Muscle layer of duodenum (tissue), 2 donors: ENCODE data around the gene SEMA5B.

ENCODE experiments used
- H3K27ac ChIP-seq: one replicate; pipeline ENCODE4 v1.7.0; 2013; ENCODE audit warnings: mild to moderate bottlenecking, low read length
- H3K27me3 ChIP-seq: one replicate; pipeline ENCODE4 v1.7.0; 2013; ENCODE audit warnings: low read depth, mild to moderate bottlenecking, control low read depth, low read length
- H3K36me3 ChIP-seq, 2 donors: one replicate each; pipeline ENCODE4 v1.7.0; 2013; ENCODE audit warnings: low read length in 2 of 2, control low read depth in 1 of 2, mild to moderate bottlenecking in 1 of 2; ENCODE audit not compliant: insufficient read depth in 2 of 2, control insufficient read depth in 1 of 2
- H3K4me1 ChIP-seq, 2 donors: one replicate each; pipeline ENCODE4 v1.7.0; 2013; ENCODE audit warnings: low read length in 2 of 2, mild to moderate bottlenecking in 2 of 2, control low read depth in 1 of 2, moderate library complexity in 1 of 2; ENCODE audit not compliant: insufficient read depth in 2 of 2, control insufficient read depth in 1 of 2
- H3K4me3 ChIP-seq, 2 donors: one replicate each; pipeline ENCODE4 v1.7.0; 2013; ENCODE audit warnings: low read length in 2 of 2, low read depth in 1 of 2, mild to moderate bottlenecking in 1 of 2
- H3K9me3 ChIP-seq, 2 donors: one replicate each; pipeline ENCODE4 v1.7.0; 2013; ENCODE audit warnings: low read length in 2 of 2, control low read depth in 1 of 2, mild to moderate bottlenecking in 1 of 2; ENCODE audit not compliant: control insufficient read depth in 1 of 2
- donor health status: healthy.

The SEMA5B gene

DNA sequence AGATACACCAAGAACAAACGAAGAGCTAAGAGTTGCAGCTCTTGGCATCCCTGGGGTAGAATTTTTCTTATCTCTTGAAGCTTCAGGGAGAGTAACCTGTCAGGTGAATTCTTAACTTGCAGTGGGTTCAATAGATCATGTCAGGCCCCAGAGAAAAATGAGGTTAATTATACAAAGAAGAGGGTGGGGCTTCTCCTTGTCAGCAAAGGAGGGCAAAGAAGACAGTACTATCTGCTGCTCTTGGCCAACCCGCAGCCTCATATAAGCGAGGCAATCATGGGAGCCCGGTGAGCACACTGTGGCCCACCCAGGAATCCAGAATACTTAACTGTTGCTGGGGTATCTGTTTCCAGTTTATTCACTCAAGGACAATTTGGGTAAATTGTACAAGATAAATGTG, 110.2 kb downstream of the SEMA5B start:
- Histone ChIP-seq H3K9me3 (no peaks in the 10 kb centered on the region), H3K36me3 (no peaks in the 10 kb centered on the region), H3K27me3 (peaks cover 16% of the 10 kb centered on the region), H3K4me3 (no peak overlapping the region), H3K27ac (no peak overlapping the region), H3K4me1 (peaks cover 0 to 6% of the 10 kb centered on the region in 2 donors)

DNA sequence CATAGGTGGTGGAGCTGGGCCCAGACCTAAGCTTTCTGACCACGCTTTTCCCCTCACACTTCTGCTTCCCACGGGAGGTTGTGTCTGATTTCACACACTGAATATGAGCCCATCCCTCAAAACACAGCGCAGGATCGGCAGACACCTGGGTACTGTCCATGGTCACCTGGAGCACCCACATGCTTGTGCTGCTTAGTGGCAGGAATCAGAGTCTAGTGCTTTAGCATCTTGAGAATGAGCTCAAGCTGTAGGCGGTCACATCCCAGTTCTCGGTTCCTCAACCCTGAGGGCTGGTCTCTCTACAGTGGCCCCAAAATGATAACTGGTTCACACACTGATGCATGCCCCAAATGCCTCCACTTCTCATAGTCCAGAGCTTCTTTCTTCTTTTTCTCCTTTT, 111.0 kb downstream of the SEMA5B start:
- Histone ChIP-seq H3K36me3 (no peaks in the 10 kb centered on the region), H3K27me3 (peaks cover 16% of the 10 kb centered on the region), H3K9me3 (no peaks in the 10 kb centered on the region), H3K27ac (no peak overlapping the region), H3K4me1 (no peaks in the 10 kb centered on the region), H3K4me3 (no peak overlapping the region)

GRCh38 chr3:122916084-122916483, 111.5 kb downstream of the SEMA5B start:
- Histone ChIP-seq H3K27me3 (peaks cover 12% of the 10 kb centered on the region), H3K4me1 (no peaks in the 10 kb centered on the region), H3K27ac (no peak overlapping the region), H3K9me3 (no peaks in the 10 kb centered on the region), H3K4me3 (no peak overlapping the region), H3K36me3 (no peaks in the 10 kb centered on the region)

DNA sequence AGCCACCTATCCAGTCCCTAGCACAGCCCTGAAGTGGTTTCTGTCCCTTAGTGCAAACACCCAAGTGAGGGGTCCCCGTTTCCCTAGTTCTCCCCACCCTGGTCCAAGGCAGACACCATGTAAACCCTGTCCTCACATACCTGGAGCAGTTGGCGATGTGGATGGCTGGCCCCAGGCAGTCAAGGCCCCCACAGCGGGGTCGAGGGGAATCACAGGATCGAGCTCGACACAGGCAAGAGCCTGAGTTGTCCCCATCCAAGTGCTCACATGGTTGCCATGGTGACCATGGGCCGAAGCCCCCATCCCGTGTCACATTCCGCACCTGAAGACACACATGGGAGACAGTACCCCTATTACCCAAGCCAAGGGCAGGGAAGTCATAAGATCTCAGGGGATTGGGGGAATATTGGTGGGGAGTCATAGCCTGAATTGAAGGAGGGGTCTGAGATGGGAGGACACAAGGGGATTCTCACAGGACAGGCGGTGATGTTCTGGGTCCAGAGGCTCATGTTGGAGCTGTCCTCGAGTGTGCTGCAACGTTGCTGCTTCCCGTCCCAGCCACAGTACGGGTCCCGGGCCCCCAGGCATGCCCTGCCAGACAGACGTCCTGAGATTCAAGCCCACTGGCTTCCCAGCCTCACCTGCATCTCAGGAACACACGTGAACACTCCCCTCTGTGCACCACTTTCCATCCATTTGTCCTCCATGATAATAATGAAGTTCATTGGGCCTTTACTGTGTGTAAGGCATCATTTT, 112.1 kb downstream of the SEMA5B start:
- H3K9me3 ChIP-seq, result no peaks in the 10 kb centered on the region
- H3K27me3 ChIP-seq, result peaks cover 12% of the 10 kb centered on the region
- no peaks in the 10 kb centered on the region for H3K4me1 ChIP-seq
- H3K4me3 ChIP-seq, result no peak overlapping the region
- no peaks in the 10 kb centered on the region for H3K36me3 ChIP-seq
- H3K27ac ChIP-seq, result no peak overlapping the region

DNA sequence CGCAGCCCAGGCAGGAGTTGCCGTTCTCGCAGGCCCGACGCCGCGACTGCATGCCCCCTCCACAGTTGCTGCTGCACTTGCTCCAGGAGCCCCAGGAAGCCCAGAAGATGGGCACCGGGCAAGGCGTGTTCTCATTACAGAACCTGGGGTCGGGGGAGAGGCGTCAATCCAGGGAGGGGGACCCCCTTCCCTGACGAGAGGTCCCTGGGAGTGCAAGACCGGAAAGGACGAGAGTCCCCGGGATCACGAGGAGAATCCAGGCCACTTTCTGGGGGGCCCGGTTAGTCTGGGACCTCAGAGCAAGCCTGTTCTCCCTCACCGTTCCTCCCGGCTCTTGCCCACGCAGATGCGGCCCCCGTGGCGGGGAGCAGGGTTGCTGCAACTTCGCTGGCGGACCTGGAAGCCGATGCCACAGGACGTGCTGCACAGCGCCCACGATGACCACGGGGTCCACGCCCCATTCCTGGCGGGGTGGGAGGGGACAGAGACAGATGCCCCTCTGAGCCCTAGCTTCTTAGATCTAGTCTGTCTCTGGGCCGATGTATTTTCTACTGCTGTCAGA, 113.9 kb downstream of the SEMA5B start:
- Histone ChIP-seq H3K27me3 (peaks cover 12% of the 10 kb centered on the region), H3K9me3 (no peaks in the 10 kb centered on the region), H3K27ac (no peak overlapping the region), H3K4me3 (no peak overlapping the region), H3K4me1 (no peaks in the 10 kb centered on the region), H3K36me3 (no peaks in the 10 kb centered on the region)

GRCh38 chr3:122912772-122913538, 114.6 kb downstream of the SEMA5B start:
- H3K27ac ChIP-seq, result no peak overlapping the region
- H3K36me3 ChIP-seq, result no peaks in the 10 kb centered on the region
- no peak overlapping the region for H3K4me3 ChIP-seq
- no peaks in the 10 kb centered on the region for H3K9me3 ChIP-seq
- peaks cover 12% of the 10 kb centered on the region for H3K27me3 ChIP-seq
- no peaks in the 10 kb centered on the region for H3K4me1 ChIP-seq

- Histone ChIP-seq H3K9me3 (no peaks in the 10 kb centered on the region), H3K4me1 (no peaks in the 10 kb centered on the region), H3K36me3 (no peaks in the 10 kb centered on the region), H3K27ac (no peak overlapping the region), H3K27me3 (peaks cover 12% of the 10 kb centered on the region), H3K4me3 (no peak overlapping the region)
These were observed 115.7 kb downstream of the SEMA5B start for GRCh38 chr3:122911901-122912300.

DNA sequence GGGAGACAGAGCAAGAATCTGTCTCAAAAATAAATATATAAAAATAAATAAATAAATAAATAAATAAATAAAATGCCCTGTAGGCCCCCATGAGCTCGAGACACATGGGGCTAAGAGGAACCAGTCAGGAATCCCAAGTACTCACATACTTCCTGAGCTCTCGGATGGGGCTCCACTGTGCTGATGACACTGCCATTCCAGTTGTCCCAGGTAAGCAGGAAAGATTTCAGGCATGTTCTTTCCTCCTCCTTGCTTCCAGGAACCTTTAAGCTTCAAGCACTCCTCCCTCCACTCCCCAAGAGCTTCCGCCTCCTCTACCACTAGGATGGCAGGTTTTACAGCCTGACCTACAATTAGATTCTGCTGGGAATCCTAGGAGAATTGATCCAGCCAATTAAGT, 119.3 kb downstream of the SEMA5B start:
- Histone ChIP-seq H3K27me3 (peaks cover 12% of the 10 kb centered on the region), H3K4me3 (no peak overlapping the region), H3K9me3 (no peaks in the 10 kb centered on the region), H3K27ac (no peak overlapping the region), H3K4me1 (no peaks in the 10 kb centered on the region), H3K36me3 (no peaks in the 10 kb centered on the region)

DNA sequence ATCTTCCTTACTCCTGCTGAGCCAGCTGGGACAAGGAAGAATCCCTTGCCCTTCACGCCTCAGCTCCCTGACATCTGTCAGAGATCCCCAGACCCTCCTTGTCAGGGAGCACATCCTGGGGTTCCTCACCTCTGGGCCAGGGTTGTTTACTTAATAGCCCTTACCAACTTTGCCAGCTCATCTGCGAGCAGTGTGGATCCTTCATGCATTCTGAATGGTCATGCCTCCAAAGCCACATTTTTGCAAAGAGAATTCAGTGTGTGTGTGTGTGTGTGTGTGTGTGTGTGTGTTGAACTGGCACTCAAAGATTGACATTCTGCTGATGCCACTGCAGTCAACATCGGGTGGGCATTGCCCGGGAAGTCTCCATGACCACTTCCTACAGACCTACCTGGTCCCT, 120.1 kb downstream of the SEMA5B start:
- Histone ChIP-seq H3K9me3 (no peaks in the 10 kb centered on the region), H3K36me3 (no peaks in the 10 kb centered on the region), H3K4me3 (no peak overlapping the region), H3K27ac (no peak overlapping the region), H3K4me1 (no peaks in the 10 kb centered on the region), H3K27me3 (peaks cover 9% of the 10 kb centered on the region)

DNA sequence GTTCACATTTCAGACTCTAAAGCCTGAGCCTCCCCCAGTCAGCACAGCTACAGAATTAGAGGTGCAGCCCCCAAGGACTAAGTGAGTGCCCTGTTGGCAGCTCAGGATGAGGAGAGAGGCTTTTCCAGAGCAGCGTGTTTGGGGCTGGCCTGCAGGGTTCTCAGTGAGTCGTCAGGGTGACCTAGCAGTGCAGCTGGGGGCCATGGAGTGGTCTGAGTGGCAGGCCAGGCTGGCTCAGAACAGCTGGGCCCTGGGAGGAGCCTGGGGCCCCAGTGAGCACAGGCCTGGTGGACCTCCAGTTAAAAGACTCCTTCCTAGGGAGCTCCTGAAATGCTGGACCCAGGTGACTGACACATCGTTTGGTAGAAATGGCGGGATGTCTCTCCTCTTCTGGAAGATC, 124.4 kb downstream of the SEMA5B start:
- no peaks in the 10 kb centered on the region for H3K27me3 ChIP-seq
- H3K36me3 ChIP-seq, result no peaks in the 10 kb centered on the region
- H3K9me3 ChIP-seq, result no peaks in the 10 kb centered on the region
- H3K4me1 ChIP-seq, result no peaks in the 10 kb centered on the region
- H3K27ac ChIP-seq, result no peak overlapping the region
- H3K4me3 ChIP-seq, result no peak overlapping the region

DNA sequence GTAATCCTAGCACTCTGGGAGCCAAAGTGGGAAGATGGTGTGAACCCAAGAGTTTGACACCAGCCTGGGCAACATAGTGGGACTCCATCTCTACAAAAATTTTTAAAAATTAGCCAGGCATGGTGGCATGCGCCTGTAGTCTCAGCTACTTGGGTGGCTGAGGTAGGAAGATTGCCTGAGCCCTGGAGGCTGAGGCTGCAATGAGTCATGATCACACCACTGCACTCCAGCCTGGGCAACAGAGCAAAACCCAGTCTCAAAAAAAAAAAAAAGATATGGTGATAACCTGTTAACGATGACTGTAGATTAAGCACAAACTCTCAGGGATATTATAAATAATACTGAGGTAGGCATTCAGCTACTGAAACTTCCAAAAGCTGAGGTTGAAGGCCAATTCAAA, 125.2 kb downstream of the SEMA5B start:
- Histone ChIP-seq H3K27ac (no peak overlapping the region), H3K4me1 (no peaks in the 10 kb centered on the region), H3K36me3 (no peaks in the 10 kb centered on the region), H3K27me3 (no peaks in the 10 kb centered on the region), H3K9me3 (no peaks in the 10 kb centered on the region), H3K4me3 (no peak overlapping the region)
